HG02610 (cell line): ENCODE results near the gene C5.

Experiments used
- ATAC-seq: cut with Tn5 transposase; IDR thresholded peaks from one replicate; pipeline ENCODE4 v1.9.1; 2021; ENCODE audit warnings: mild to moderate bottlenecking, moderate library complexity; ENCODE audit not compliant: unreplicated experiment

The C5 gene

GRCh38 chr9:120946259-120946658 lies 103.8 kb downstream of the C5 start:
- ATAC-seq = no peak

GRCh38 chr9:120944948-120945347 lies 105.1 kb downstream of the C5 start:
- no peak for ATAC-seq

- ATAC-seq = peak; percentile 99
These were observed 105.6 kb downstream of the C5 start for GRCh38 chr9:120944434-120944843.

- no peak for ATAC-seq
These were observed 107.7 kb downstream of the C5 start for GRCh38 chr9:120942186-120943001.

- ATAC-seq = no peak
These were observed 108.9 kb downstream of the C5 start for GRCh38 chr9:120941046-120941770.

- ATAC-seq = no peak
These were observed 109.5 kb downstream of the C5 start for GRCh38 chr9:120940573-120940972.

GRCh38 chr9:120938851-120939250 lies 111.2 kb downstream of the C5 start:
- no peak for ATAC-seq

- ATAC-seq = no peak
These were observed 112.5 kb downstream of the C5 start for GRCh38 chr9:120937596-120937995.

GRCh38 chr9:120937127-120937526 lies 112.9 kb downstream of the C5 start:
- no peak for ATAC-seq

- ATAC-seq = no peak
These were observed 113.3 kb downstream of the C5 start for GRCh38 chr9:120936764-120937122.

GRCh38 chr9:120936011-120936763 lies 113.9 kb downstream of the C5 start:
- ATAC-seq = no peak

- no peak for ATAC-seq
These were observed 114.7 kb downstream of the C5 start for GRCh38 chr9:120935383-120935857.

GRCh38 chr9:120934281-120934680 lies 115.8 kb downstream of the C5 start:
- no peak for ATAC-seq

- no peak for ATAC-seq
These were observed 116.6 kb downstream of the C5 start for GRCh38 chr9:120933310-120934055.

GRCh38 chr9:120932086-120932823 lies 117.8 kb downstream of the C5 start:
- no peak for ATAC-seq

- ATAC-seq = peak; percentile 54
These were observed 118.6 kb downstream of the C5 start for GRCh38 chr9:120931231-120932085.

- ATAC-seq = no peak
These were observed 120.8 kb downstream of the C5 start for GRCh38 chr9:120929229-120929791.

- peak; percentile 9 for ATAC-seq
These were observed 121.4 kb downstream of the C5 start for GRCh38 chr9:120928483-120929228.
